ENCODE data around the gene A1BG. TPM values are rescaled to one million over a fixed set of nuclear protein-coding genes. Genes with fewer than 3 reads are reported as not detected.
A peak's percentile ranks its signal among the peaks of the same experiment; 100 is the strongest.

A1BG gene
- total RNA-seq, 2 experiments from 2014 or later = 26.9 to 47.2 TPM

- DNase-seq (ENCODE audit: low spot score) = no peak
- POLR2A ChIA-PET = interaction anchor here (0.9 kb wide), 1 partner anchor 10 kb away, joined by 3 read pairs; no protein-coding TSS in a partner anchor
- Histone ChIP-seq H3K36me3 (ENCODE audit: insufficient read depth, low read length) (no peaks in the 10 kb centered on the region), H3K4me2 (ENCODE audit: low read length) (no peak overlapping the region), H3K79me2 (ENCODE audit: insufficient read depth, low read depth, low read length) (no peaks in the 10 kb centered on the region), H3K4me1 (ENCODE audit: insufficient read depth, low read length, poor library complexity, severe bottlenecking) (peaks cover 7% of the 10 kb centered on the region), H3K27ac (ENCODE audit: low read depth, low read length, poor library complexity, severe bottlenecking) (no peak overlapping the region), H2AFZ (ENCODE audit: low read length) (no peak overlapping the region), H3K9me3 (ENCODE audit: low read length) (no peaks in the 10 kb centered on the region), H3K9me2 (ENCODE audit: insufficient read depth, low read length) (no peaks in the 10 kb centered on the region), H3K4me3 (ENCODE audit: low read depth, low read length, poor library complexity, severe bottlenecking) (no peak overlapping the region), H4K20me1 (ENCODE audit: insufficient read depth, low read length) (no peaks in the 10 kb centered on the region)
- no TSS peak for BruUV-seq (replicated peaks)
- CTCF ChIA-PET (ENCODE audit: unreplicated experiment) = no interaction called here
- TF ChIP-seq CTCF (conservative IDR thresholded peaks at IDR 0.05; ENCODE audit: low read length) = no peak
- intact Hi-C loops (cut with micrococcal nuclease; ENCODE audit: unreplicated experiment) = no loop called here
These were observed 20.9 kb upstream of the A1BG start for GRCh38 chr19:58374200-58374599.

GRCh38 chr19:58372311-58373133, 19.2 kb upstream of the A1BG start:
- ChIA-PET POLR2A (interaction anchor here (1.2 kb wide), 1 partner anchor 10 kb away, joined by 4 read pairs; the partner anchor contains the start of gene ZNF497), CTCF (ENCODE audit: unreplicated experiment) (no interaction called here)
- H3K9me3 ChIP-seq (ENCODE audit: low read length) = no peaks in the 10 kb centered on the region
- no peaks in the 10 kb centered on the region for H3K36me3 ChIP-seq (ENCODE audit: insufficient read depth, low read length)
- H3K4me2 ChIP-seq (ENCODE audit: low read length) = no peak overlapping the region
- intact Hi-C loops (cut with micrococcal nuclease; ENCODE audit: unreplicated experiment) = no loop called here
- no peak for TF ChIP-seq EZH2phosphoT487 (IDR thresholded peaks at IDR 0.05; ENCODE audit: borderline replicate concordance, low read depth, low read length)
- peak; percentile 54 for TF ChIP-seq CTCF (conservative IDR thresholded peaks at IDR 0.05; ENCODE audit: low read length)
- H2AFZ ChIP-seq (ENCODE audit: low read length) = no peak overlapping the region
- H3K79me2 ChIP-seq (ENCODE audit: insufficient read depth, low read depth, low read length) = no peaks in the 10 kb centered on the region
- no peaks in the 10 kb centered on the region for H4K20me1 ChIP-seq (ENCODE audit: insufficient read depth, low read length)
- DNase-seq (ENCODE audit: low spot score) = peak; percentile 33
- H3K9me2 ChIP-seq (ENCODE audit: insufficient read depth, low read length) = no peaks in the 10 kb centered on the region
- BruUV-seq (replicated peaks) = no TSS peak
- no peak overlapping the region for H3K4me3 ChIP-seq (ENCODE audit: low read depth, low read length, poor library complexity, severe bottlenecking)
- H3K27ac ChIP-seq (ENCODE audit: low read depth, low read length, poor library complexity, severe bottlenecking) = no peak overlapping the region
- peaks cover 5% of the 10 kb centered on the region for H3K4me1 ChIP-seq (ENCODE audit: insufficient read depth, low read length, poor library complexity, severe bottlenecking)

All from OCI-LY7 (cell line).